ENCODE data around the gene GTF3C1.

The GTF3C1 gene

GRCh38 chr16:27424772-27425498 lies 124.8 kb downstream of the GTF3C1 start:
- H3K4me3 ChIP-seq (ENCODE audit: low read length): no peak overlapping the region
- no peak for TF ChIP-seq CTCF (IDR thresholded peaks at IDR 0.05; ENCODE audit: insufficient read depth, low read depth, low read length, missing control alignments)
- no peak for DNase-seq (ENCODE audit: low read depth)

- no peak for DNase-seq (ENCODE audit: low read depth)
- no peak for TF ChIP-seq CTCF (IDR thresholded peaks at IDR 0.05; ENCODE audit: insufficient read depth, low read depth, low read length, missing control alignments)
- H3K4me3 ChIP-seq (ENCODE audit: low read length): no peak overlapping the region
Observed at GRCh38 chr16:27421961-27422740, 127.6 kb downstream of the GTF3C1 start.

- TF ChIP-seq CTCF (IDR thresholded peaks at IDR 0.05; ENCODE audit: insufficient read depth, low read depth, low read length, missing control alignments): no peak
- no peak overlapping the region for H3K4me3 ChIP-seq (ENCODE audit: low read length)
Observed at GRCh38 chr16:27417047-27417671, 132.6 kb downstream of the GTF3C1 start.

GRCh38 chr16:27414788-27415431 lies 134.8 kb downstream of the GTF3C1 start:
- no peak overlapping the region for H3K4me3 ChIP-seq (ENCODE audit: low read length)
- no peak for DNase-seq (ENCODE audit: low read depth)
- TF ChIP-seq CTCF (IDR thresholded peaks at IDR 0.05; ENCODE audit: insufficient read depth, low read depth, low read length, missing control alignments): no peak

More at GRCh38 chr16:27417047-27417671, 132.6 kb downstream of the GTF3C1 start:
- no peak for DNase-seq (ENCODE audit: low read depth)

GRCh38 chr16:27413956-27414355 lies 135.8 kb downstream of the GTF3C1 start:
- H3K4me3 ChIP-seq (ENCODE audit: low read length): no peak overlapping the region
- no peak for DNase-seq (ENCODE audit: low read depth)
- no peak for TF ChIP-seq CTCF (IDR thresholded peaks at IDR 0.05; ENCODE audit: insufficient read depth, low read depth, low read length, missing control alignments)

- H3K4me3 ChIP-seq (ENCODE audit: low read length): no peak overlapping the region
- no peak for TF ChIP-seq CTCF (IDR thresholded peaks at IDR 0.05; ENCODE audit: insufficient read depth, low read depth, low read length, missing control alignments)
- no peak for DNase-seq (ENCODE audit: low read depth)
Observed at GRCh38 chr16:27410761-27411160, 139.0 kb downstream of the GTF3C1 start.

Data from epithelial cell of esophagus (primary cell).